Uterus (tissue), 2 donors: ENCODE data around the gene MRPL22.

ENCODE experiments used
- CTCF ChIP-seq, 4 experiments: fragments of 200-600 bp in 2 of 4; fragments of 450-650 bp in 2 of 4; sonication (generic) in 2 of 4; IDR thresholded peaks; one replicate each; pipeline ENCODE4 v1.5.1; 2016 to 2019; ENCODE audit warnings: antibody characterized with exemption in 4 of 4, mild to moderate bottlenecking in 2 of 4, moderate library complexity in 1 of 4
- POLR2A ChIP-seq, 2 donors: fragments of 450-650 bp; IDR thresholded peaks; one replicate each; pipeline ENCODE4 v1.6.1; 2016; ENCODE audit warnings: antibody characterized with exemption in 2 of 2, mild to moderate bottlenecking in 1 of 2, moderate library complexity in 1 of 2

DNA sequence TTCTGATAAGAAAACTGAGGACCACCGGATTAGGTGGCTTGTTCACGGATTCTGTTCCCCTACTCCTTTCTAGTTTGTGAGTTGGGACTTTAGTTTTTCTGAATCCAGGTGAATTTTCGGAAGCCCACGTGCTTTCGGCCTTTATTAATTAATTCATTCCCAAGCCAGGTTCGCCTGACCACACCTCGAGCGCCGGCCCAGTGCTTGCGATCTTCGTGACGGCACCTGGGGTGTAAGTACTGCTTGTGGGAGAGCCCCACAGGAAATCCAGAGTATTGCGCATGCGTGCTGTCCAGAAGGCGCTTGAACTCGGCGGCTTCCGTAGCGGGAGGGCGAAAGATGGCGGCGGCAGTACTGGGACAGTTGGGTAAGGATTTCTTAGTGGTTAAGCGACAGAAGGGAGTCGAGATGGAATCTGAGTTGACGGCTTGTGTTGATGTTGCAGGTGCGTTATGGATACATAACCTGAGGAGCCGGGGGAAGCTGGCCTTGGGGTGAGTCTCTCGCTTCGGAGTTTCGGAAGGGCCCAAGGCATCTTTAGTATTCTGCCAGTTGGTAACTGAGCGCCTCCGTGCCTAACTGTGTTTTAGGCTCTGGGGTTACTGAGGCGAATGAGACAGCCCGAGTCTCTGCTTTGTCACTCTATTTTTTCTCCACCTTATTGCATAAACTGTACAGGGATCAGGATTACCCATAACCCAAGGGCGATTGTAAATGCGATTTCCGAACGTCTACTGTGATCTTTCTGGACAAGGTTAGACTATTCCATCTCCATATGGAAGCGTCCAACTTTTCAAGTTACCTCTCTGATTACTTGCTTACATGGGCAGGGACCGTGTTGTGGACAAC, at the start of gene MRPL22:
- TF ChIP-seq CTCF (IDR thresholded peaks at IDR 0.05) (peak in 1 of 4 experiments; percentile 42), POLR2A (IDR thresholded peaks at IDR 0.05) (peak in 1 of 2 donors; percentile 54)
